ENCODE results near the gene GSC2.
"Not testable (repeated sequence)": the region's sequence is repeated elsewhere in the genome, so short reads cannot be mapped to it uniquely, and the experiment has no call there.

Gene GSC2

DNA sequence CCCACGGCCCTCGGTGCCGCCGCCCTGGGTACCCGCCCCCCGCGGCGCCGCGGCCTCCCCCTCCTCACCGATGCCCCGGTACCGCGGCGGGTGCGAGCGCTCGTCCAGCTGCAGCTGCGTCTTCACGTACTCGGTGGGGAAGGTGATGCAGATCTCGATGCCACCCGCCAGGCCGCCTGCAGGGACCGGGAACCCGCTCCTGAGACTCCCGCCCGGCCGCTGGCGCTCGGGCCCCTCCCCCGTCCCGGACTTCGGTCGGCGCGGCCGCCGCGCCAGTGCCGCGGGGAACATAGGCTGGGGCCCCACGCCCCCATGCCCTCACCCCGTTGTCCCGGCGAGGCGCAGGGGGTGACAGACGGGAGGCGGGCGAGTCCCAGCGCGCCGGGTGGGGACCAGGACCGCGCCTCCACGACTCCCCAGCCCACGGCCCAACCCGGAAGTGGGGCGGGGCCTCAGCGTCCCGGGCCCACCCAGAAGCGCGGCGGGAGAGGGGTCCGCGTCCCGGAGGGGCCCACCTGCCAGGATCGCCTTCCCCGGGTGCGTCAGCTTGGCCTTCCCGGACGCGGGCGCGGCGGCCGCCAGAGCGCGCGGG is 28.1 kb upstream of the GSC2 start:
- DNase-seq, result peak; percentile 82

DNA sequence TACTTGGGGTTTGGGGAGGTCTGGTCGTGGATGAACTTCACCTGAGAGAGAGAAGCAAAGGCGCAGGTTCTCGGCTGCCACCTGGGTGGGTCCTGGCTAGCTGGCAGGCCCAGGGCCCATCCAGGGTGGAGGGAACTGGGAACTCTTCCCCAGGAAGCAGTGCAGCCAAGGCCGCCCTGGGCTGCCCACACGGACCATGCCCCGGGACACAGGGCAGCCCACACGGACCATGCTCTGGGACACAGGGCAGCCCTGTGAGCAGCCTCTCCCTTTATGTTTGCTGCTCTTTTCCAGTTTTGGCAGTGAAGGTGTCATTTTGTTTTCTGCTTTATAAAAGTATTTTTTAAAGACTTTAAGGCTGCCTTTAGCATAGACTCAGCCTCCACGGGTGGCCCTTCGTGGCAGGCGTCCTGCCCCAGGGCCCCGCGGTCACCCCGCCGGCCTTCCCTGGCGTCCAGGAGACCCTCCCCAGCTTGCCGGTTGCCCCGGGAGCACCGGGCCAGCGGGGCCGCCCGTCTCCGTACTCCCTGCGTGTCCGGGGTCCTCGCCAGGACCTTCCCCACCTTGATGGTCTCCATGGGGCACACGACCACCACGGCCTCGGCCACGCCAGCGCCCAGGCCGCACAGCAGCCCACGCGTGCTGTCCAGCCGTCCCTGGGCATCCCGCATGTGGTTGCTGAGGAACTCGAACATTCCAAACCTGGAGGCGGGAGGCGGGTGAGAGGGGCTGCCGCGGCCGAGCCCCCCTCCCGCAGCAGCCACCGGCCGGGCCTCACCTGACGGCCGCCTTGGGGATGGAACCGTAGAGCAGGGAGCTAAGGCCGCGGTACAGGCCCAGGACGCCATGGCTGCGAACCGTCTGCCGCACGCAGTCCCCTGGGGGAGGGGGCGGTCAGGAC is 27.3 kb upstream of the GSC2 start:
- no peak for DNase-seq

DNA sequence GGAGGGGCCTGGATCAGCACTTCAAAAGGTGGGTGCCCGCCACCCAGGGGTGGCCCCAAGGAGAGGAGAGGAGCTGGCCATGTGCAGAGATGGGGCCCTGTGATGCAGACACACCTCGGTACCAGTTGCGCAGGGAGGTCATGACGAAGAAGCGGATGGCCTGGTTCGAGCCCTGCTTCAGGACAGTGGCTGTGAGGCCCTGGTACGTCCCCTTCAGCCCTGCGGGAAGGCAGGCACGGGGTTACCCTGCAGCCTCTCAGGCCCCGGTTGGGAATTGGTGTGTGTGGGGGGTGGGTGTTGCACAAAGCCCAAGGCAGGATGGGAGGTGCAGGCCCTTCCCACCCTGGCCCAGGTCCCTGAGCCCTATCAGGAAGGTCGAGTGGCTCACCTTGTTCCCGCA is 26.6 kb upstream of the GSC2 start:
- no peak for DNase-seq

DNA sequence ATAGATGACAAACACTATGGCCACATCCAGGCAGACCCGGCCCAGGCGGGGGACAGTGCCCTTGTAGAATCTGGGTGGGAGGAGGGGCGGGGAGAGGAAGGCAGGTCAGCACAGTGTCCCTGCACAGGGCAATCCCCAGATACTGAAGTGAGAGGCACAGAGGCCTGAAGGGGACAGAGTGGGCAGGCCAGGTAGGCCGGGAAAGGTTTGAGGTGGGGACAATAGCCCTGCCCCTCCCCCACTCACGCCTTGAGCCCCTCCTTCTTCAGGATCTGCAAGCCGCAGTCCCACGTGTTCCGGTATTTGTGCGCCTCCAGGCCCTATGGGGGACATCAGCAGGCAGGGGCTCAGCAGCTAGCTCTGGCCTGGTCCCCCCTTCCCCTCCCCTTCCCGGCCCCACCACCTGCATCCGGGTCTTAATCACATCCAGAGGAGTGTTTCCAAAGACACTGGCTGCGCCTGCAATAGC is 26.1 kb upstream of the GSC2 start:
- DNase-seq, result no peak

DNA sequence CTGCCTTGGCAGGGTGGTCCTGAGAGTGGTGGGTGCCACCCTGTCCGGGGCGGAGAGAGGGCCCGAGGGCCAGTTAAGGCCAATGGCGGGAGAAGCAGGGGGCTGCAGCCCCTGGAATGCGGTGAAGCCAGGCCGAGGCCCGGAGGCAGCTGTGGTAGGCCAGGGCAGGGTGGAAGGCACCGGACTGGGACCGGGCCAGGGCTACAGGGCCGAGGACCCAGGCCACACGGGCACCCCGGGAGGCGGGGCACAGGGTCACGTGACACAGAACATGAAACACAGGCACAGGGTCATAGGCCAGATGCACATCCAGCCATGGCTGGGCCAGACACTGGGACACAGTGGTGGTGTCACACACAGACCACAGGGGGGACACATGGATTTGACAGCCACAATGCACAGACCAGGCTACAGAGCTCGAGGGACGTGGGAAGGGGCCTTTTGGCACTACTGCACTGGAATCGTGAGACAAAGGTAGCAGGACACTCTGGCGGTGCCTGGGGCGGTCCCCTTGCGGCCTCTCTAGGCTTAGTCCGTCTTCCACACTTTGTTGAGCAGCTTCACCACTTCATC is 25.6 kb upstream of the GSC2 start:
- DNase-seq, result no peak

DNA sequence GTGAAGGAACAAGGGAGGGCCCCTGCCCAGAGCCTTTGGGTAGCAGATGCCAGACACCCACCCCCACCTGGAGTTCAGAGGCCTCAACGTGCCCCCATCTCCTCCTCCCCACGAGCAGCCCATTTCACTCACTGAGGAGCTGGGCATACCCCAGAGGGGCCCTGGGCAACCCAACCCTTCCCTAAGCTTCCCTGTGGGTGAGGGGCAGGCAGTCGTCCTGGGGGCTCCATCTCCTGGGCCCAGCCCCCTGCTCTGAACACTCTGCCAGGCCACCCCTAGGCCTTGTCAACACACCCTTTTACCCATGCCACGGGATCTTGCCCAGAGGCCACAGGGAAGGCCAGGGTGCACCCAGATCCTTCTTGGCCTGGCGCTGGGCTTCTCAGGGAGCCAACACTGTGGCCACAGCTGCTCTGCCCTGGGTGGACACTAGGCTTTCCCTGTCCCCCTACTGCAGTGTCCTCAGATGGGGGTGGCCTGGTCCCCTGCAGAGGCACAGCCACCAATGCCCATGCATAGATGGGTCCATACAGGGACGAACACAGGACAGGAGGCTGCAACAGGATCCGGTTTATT is 25.0 kb upstream of the GSC2 start:
- DNase-seq, result no peak

DNA sequence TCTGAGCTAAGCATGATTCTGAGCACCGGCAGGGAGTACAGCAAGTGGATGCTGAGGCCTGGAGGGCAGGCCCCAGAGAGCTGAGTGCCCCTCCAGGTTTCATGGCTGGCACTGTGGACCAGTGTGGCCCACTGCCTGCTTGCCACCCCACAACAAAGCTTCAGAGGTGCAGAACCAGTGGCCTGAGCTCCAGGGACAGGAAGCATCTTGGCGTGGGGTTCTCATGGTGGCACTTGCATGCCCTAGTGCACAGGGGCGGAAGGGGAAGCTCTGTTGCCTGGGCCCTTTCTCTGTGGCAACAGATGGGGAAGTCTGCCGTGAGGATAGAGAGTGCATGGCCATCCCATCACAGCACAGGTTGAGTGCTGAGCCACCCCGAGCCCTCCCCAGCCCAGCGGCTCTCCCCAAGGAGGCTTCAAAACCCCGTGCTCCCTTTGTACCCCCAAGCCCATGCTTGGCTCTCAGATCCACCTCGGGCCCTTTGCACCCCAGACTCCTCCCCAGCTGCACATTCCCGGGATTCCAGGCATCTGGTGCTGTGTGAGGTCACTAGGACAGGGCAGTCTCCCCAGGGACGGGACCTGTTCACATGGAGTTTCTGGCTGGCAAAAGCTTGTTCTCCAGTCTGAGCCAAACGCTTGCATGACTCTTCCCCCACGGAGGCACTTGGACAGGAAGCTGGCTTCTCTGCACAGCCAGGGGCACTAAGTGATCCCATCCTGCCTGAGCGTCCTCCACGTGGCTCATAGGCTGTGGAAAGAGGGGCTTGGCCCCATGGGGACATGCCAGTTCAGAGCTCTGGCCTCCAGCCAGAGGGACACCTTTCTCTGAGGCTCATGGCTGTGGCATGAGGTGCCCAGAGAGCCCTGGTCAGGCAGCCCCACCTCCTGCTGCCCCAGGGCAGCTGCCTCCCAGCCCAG is 24.3 kb upstream of the GSC2 start:
- DNase-seq, result no peak

DNA sequence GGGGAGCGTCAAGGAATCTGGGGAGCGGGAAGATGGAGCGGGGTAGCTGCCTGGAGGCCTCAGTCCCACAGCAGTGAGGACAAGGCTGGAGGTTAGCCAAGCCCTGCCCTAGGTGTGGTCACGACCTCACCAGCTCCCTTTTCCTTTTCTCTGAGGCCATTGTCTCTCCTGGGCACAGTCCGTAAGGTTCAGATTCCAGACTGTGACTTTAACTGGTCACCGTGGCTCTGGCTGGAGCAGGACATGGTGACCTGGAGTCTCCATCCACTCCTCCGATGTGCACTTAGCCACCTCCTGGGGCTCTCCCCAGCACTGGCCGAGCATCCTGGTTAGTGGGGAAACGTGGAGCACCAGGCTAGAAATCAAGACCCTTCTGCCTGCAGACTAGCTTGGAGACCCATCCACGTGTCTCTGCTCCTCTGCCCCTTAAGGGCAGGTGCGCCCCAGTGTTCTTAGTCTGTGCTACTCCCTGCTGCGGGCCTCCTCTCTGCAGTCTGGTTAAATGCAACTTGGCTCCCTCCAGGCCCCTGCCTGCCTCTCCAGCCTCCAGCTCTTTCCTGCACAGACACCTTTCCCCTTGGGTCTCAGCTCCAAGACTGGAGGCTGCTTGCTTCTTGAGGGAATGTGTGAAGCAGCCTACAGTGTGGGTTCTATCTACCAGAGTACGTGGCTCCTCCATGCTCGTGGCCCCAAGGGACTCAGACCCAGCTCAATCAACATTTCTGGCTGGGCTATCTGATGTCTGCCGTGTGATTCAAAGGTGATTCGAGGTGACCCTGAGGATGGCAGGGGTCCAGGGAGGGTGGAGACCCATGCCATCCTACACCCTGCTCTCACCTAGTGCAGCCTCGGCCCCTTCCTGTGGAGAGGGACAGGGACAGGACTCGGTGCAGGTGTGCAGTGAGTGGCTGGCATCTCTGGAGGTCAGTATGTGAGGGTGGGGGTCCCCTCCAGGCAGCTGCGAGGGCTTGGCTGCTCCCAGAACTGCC is 23.2 kb upstream of the GSC2 start:
- no peak for DNase-seq

DNA sequence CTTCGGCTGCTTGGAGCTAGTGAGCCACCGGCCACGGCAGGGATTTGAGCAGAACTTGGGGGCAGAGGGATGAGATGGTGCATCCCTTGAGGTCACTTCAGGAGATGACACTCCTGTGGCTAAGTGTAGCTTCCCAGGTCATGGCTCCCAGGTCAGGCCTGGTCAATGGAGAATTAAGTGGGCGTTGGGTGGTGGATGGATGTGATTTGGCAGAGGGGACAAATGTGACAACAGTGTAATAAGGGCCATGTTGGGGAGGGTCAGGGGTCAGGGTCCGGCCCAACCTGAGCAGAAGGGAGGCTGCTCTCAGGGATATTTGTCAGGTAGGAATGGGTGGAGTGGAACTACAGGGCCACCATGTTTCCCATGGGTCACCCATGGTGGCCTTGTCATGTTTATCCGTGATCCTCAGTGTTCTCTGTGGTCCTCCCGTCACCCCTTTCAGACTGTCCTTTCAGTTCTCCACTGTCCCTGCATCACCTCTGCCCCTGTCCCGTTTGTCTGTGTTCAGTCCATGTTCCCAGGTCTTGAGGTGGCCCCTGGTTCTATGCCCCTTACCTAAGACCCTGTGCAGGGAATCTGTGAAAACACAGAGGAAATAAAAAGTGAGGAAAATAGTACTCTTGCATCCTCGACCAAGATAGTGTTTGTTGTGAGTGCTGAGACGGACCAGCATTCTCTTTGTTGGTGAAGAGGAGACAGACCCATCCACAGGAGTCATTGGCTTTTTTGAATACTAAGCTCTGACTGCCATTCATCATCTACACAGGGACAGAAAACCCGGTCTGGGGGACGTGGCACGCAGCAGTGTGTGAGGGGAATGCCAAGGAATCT is 22.3 kb upstream of the GSC2 start:
- no peak for DNase-seq

DNA sequence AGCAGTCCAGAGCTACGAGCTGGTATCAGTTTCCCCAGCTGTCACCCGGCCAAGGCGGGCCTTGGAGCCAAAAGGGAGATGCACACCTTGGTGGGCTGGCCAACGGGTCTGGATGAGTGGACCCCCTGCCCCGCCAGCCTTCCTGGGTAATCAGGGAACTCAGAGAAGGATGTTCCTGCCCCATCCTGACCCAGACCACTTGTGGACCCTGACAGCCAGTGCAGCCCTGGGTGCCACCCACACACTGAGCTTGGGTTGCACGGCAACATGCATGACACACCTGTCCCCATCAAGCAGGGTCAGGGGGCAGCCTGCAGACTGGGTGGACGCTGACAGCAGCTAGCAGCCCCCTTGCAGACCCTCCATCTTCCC is 19.8 kb upstream of the GSC2 start:
- DNase-seq, result no peak

DNA sequence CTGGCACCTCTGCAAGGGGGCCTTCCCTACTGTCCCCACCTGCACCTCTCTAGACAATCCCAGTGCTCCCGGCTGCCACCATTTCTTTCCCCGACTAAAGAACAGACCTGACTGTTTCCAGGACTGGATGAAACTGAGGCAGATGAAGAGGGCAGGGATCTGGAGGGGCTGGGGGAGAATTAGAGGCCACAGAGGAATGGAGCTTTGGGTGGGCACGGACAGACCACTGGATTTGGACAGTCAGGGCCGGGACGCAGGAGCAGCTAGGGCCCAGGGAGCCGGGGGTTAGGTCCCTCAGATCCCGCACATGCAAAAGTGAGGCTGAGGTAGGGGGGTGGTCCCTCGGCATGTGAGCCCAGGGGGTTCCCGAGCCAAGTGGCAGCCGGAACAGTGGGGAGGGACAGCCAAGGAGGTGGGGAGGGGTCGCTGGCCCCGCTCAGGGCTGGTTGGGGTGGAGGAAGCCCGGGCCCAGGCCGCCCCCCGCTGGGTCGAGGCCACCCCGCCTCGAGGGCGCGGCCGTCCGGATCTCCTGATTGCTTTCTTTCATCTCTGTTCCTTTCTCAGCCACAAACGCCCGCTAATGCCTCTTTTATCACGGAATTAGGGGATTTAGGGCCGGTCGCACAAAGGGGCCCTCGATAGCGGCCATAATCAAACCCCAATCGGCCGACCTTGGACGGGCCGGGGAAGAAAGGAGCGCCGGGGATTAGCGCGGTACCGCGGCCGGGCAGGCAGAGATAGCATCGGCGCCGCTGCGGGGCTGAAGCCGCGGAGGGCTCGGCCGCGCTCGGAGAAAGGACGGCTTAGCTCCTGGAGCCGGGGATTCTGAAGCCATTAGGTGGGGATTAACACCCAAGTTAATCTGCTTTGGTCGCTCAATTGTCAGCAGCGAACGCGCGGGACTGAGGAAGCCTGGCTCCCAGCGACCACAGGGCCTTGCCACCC is 19.2 kb upstream of the GSC2 start:
- no peak for DNase-seq

DNA sequence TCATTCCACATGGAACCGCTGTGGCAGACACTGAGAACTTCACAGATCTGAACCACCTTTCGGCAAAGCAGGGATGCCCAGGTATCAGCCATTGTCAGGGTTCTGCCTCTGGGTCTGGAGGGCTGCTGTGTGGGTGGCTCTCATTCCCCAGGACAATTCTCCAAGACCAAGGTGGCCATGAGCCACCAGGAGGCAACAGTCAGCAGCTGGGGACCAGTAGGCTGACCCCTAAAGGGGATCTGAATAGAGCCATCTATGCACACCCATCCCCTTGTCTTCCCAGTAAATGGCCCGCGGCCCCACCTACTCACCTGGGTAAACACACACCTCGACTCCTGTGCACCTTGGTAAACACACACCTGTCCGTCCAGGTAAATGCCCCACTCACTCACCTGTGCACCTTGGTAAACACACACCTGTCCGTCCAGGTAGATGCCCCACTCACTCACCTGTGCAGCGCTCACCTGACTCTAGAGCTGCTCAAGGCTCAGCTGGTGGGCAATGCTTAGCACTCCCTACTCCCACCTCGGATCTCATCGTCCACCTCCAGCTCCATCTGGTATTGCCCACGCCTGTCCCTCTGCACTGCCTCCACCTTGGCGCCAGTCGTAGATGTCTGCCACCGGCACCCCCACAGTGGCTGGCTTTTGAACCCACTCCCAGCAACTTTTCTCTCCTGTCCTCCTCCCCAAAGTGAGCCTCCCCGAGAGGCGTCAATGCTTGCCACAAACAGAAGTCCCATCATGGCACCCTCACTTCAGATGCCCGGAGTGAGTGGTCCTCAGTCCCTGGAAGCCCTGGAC is 18.2 kb upstream of the GSC2 start:
- DNase-seq, result no peak

DNA sequence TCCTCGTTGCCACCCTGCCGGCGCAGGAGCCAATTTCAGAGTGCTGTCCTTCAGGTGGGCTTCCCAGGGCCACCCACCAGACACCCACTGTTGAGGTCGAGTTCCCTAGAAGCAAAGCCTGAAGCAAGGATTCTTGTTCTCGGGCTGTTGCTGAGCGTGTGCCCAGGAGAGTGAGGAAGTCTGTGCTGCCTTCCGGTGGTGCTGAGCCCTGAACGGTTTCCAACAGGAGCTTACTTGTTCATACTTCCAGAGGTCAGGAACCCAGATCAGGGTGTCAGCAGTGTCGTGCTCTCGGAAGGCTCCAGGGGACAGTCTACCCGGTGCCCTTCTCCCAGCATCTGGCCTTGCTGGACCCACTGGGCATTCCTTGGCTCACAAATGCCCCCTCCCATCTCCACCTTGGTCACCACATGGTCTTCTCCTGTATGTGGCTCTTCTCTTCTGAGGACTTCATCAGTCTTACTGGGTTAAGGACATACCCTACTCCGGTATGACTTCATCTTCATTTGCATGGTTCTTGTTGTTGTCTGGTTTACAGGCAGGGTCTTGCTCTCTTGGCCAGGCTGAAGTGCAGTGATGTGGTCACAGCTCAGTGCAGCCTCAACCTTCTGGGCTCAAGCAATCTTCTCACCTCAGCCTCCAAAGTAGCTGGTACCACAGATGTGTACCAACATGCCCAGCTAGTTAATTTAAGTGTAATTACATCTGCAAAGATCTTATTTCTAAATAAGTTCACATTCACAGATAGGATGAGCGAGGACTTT is 17.2 kb upstream of the GSC2 start:
- DNase-seq, result no peak

DNA sequence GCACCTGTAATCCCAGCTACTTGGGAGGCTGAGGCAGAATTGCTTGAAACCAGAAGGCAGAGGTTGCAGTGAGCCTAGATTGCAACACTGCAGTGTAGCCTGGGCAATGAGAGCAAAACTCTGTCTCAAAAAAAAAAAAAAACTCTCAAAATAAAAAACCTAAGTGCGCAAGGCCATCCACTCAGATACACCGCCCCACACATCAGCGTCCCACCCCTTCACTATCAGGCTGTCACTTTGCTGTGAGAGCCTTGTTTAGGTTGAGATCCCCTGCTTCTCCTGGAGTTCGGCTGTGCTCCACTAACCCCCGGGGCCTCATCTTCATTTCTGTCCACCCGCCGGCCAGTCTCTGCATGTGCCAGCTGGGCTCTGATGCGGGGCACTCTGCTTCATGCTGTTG is 16.3 kb upstream of the GSC2 start:
- DNase-seq, result no peak

DNA sequence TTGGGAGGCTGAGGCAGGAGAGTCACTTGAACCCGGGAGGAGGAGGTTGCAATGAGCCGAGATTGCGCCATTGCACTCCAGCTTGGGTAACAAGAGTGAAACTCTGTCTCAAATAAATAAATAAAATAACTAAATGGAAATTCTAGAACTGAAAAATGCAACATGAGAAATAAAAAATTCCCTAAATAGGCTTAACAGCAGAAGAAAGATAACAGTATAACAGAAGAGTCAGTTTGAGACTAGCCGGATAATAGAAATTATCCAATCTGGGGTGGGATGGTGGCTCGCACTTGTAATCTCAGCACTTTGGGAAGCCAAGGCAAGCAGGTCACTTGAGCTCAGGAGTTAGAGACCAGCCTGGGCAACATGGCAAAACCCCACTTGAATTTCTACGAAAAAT is 14.3 kb upstream of the GSC2 start:
- DNase-seq, result no peak

DNA sequence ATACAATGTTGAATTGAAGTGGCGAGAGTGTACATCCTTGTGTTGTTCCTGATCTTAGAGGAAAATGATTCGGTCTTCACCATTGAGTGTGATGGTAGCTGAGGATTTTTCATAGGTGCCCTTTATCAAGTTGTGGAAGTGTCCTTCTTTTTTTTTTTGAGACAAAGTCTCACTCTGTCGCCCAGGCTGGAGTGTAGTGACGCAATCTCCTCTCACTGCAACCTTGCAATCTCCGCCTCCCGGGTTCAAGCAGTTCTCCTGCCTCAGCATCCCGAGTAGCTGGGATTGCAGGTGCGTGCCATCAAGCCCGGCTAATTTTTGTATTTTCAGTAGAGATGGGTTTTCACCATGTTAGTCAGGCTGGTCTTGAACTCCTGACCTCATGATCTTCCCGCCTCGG is 8.6 kb upstream of the GSC2 start:
- DNase-seq, result not testable (repeated sequence)

DNA sequence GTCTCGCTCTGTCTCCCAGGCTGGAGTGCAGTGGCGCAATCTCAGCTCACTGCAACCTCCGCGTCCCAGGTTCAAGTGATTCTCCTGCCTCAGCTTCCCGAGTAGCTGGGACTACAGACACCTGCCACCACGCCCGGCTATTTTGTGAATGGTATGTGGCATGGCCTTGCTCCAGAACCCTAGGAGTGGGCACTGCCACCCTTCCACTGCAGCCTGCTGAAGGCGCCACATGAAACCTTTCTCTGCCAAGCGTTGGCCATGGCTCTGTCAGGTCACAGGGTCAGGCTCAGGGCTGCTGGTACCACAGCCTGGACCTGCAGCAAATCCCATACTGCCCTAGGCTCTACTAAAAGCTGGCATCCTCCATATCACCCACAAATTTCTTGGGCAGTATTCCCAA is 6.0 kb upstream of the GSC2 start:
- not testable (repeated sequence) for DNase-seq
